ENCODE data around the gene PPIL4.
A peak's percentile ranks its signal among the peaks of the same experiment; 100 is the strongest.
"Not testable (repeated sequence)": the region's sequence is repeated elsewhere in the genome, so short reads cannot be mapped to it uniquely, and the experiment has no call there.

The PPIL4 gene

GRCh38 chr6:149467265-149467664, 78.6 kb downstream of the PPIL4 start:
- H3K79me1 ChIP-seq (ENCODE audit: low read depth, low read length): no peaks in the 10 kb centered on the region
- H3K23ac ChIP-seq (ENCODE audit: low read depth, low read length, poor library complexity): no peak overlapping the region

GRCh38 chr6:149464411-149464810, 81.4 kb downstream of the PPIL4 start:
- Histone ChIP-seq H4K8ac (ENCODE audit: low read depth, low read length) (no peak overlapping the region), H3K18ac (ENCODE audit: low read length) (no peak overlapping the region), H3K9me3 (replicated peaks in 1 of 2; ENCODE audit: control insufficient read depth in 2 of 2, insufficient read depth in 1 of 2, low read depth in 1 of 2, low read length in 2 of 2) (no peaks in the 10 kb centered on the region), H3K27ac (replicated peaks; ENCODE audit: low read length) (no peak overlapping the region), H2BK15ac (ENCODE audit: low read length) (no peak overlapping the region), H4K91ac (ENCODE audit: low read depth, low read length, poor library complexity) (no peak overlapping the region), H3K9ac (ENCODE audit: low read depth, low read length, poor library complexity) (no peak overlapping the region), H2AK5ac (ENCODE audit: low read depth, low read length) (no peak overlapping the region), H3K36me3 (replicated peaks in 1 of 2; ENCODE audit: control insufficient read depth in 2 of 2, insufficient read depth in 2 of 2, low read length in 2 of 2) (no peaks in the 10 kb centered on the region), H2AFZ (ENCODE audit: low read length) (no peak overlapping the region), H3K27me3 (ENCODE audit: control insufficient read depth in 3 of 3, insufficient read depth in 3 of 3, low read depth in 1 of 3, low read length in 3 of 3) (no peaks in the 10 kb centered on the region), H2BK12ac (ENCODE audit: low read length) (no peak overlapping the region), H3K4me1 (ENCODE audit: control insufficient read depth in 2 of 2, insufficient read depth in 1 of 2, low read depth in 1 of 2, low read length in 2 of 2) (no peaks in the 10 kb centered on the region), H3K79me1 (ENCODE audit: low read depth, low read length) (no peaks in the 10 kb centered on the region), H3K4ac (ENCODE audit: low read length) (no peak overlapping the region), H3K23ac (ENCODE audit: low read depth, low read length, poor library complexity) (no peak overlapping the region), H2BK5ac (ENCODE audit: low read length) (peak overlapping the region; percentile 80), H3K4me3 (ENCODE audit: low read length in 2 of 2) (no peak overlapping the region), H3K4me2 (ENCODE audit: insufficient read depth, low read length, poor library complexity, severe bottlenecking) (no peak overlapping the region), H2BK120ac (ENCODE audit: low read depth, low read length) (no peak overlapping the region), H3K14ac (ENCODE audit: low read length) (no peak overlapping the region)
- DNase-seq (ENCODE audit: low spot score): no peak
- no CpG with 5 or more reads among the region's 8 CpGs for WGBS, 2 donors (ENCODE audit: extremely low coverage in 2 of 2, insufficient read length in 2 of 2, insufficient replicate concordance in 1 of 2)

More at GRCh38 chr6:149467265-149467664, 78.6 kb downstream of the PPIL4 start:
- H3K14ac ChIP-seq (ENCODE audit: low read length): no peak overlapping the region
- H3K18ac ChIP-seq (ENCODE audit: low read length): no peak overlapping the region
- no peak overlapping the region for H2AFZ ChIP-seq (ENCODE audit: low read length)
- H2BK12ac ChIP-seq (ENCODE audit: low read length): no peak overlapping the region
- no peak overlapping the region for H2BK15ac ChIP-seq (ENCODE audit: low read length)
- no peak overlapping the region for H2BK5ac ChIP-seq (ENCODE audit: low read length)
- no peak overlapping the region for H3K4me2 ChIP-seq (ENCODE audit: insufficient read depth, low read length, poor library complexity, severe bottlenecking)
- H3K4ac ChIP-seq (ENCODE audit: low read length): no peak overlapping the region
- no peak overlapping the region for H2AK5ac ChIP-seq (ENCODE audit: low read depth, low read length)
- H4K91ac ChIP-seq (ENCODE audit: low read depth, low read length, poor library complexity): no peak overlapping the region
- H2BK120ac ChIP-seq (ENCODE audit: low read depth, low read length): no peak overlapping the region
- H3K27me3 ChIP-seq (ENCODE audit: control insufficient read depth in 3 of 3, insufficient read depth in 3 of 3, low read depth in 1 of 3, low read length in 3 of 3): no peaks in the 10 kb centered on the region
- H3K27ac ChIP-seq (replicated peaks; ENCODE audit: low read length): no peak overlapping the region
- no peak overlapping the region for H4K8ac ChIP-seq (ENCODE audit: low read depth, low read length)
- no peak for DNase-seq (ENCODE audit: low spot score)
- no peaks in the 10 kb centered on the region for H3K4me1 ChIP-seq (ENCODE audit: control insufficient read depth in 2 of 2, insufficient read depth in 1 of 2, low read depth in 1 of 2, low read length in 2 of 2)
- H3K4me3 ChIP-seq (ENCODE audit: low read length in 2 of 2): no peak overlapping the region
- no peak overlapping the region for H3K9ac ChIP-seq (ENCODE audit: low read depth, low read length, poor library complexity)
- H3K36me3 ChIP-seq (replicated peaks in 1 of 2; ENCODE audit: control insufficient read depth in 2 of 2, insufficient read depth in 2 of 2, low read length in 2 of 2): no peaks in the 10 kb centered on the region
- no CpG with 5 or more reads among the region's 4 CpGs for whole genome bisulfite sequencing, 2 donors (ENCODE audit: extremely low coverage in 2 of 2, insufficient read length in 2 of 2, insufficient replicate concordance in 1 of 2)
- H3K9me3 ChIP-seq (replicated peaks in 1 of 2; ENCODE audit: control insufficient read depth in 2 of 2, insufficient read depth in 1 of 2, low read depth in 1 of 2, low read length in 2 of 2): no peaks in the 10 kb centered on the region

DNA sequence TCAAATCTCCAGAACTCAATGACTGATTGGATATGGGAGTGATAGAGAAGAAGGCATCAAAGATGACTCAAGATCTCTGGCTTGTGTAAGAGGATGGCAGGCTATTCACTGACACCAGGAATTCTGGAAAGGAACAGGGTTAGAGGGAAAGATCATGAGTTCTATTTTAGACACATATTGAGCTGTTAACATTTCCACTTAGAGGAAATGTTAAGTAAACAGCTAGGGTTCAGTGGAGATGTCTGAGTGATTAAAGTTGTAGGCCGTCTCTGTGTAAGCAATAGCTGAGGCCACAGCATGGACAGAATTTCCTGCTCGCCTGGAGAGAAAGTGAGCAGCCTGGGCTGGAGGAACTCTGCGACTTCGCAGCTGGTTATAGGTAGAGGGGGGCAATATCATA, 82.1 kb downstream of the PPIL4 start:
- no peak overlapping the region for H4K91ac ChIP-seq (ENCODE audit: low read depth, low read length, poor library complexity)
- no peak overlapping the region for H2AFZ ChIP-seq (ENCODE audit: low read length)
- H3K4me3 ChIP-seq (ENCODE audit: low read length in 2 of 2): no peak overlapping the region
- no CpG with 5 or more reads among the region's 4 CpGs for WGBS, 2 donors (ENCODE audit: extremely low coverage in 2 of 2, insufficient read length in 2 of 2, insufficient replicate concordance in 1 of 2)
- H2BK15ac ChIP-seq (ENCODE audit: low read length): no peak overlapping the region
- H3K23ac ChIP-seq (ENCODE audit: low read depth, low read length, poor library complexity): no peak overlapping the region
- no peak overlapping the region for H3K4ac ChIP-seq (ENCODE audit: low read length)
- no peaks in the 10 kb centered on the region for H3K27me3 ChIP-seq (ENCODE audit: control insufficient read depth in 3 of 3, insufficient read depth in 3 of 3, low read depth in 1 of 3, low read length in 3 of 3)
- H3K36me3 ChIP-seq (replicated peaks in 1 of 2; ENCODE audit: control insufficient read depth in 2 of 2, insufficient read depth in 2 of 2, low read length in 2 of 2): no peaks in the 10 kb centered on the region
- H2BK5ac ChIP-seq (ENCODE audit: low read length): no peak overlapping the region
- H3K4me1 ChIP-seq (ENCODE audit: control insufficient read depth in 2 of 2, insufficient read depth in 1 of 2, low read depth in 1 of 2, low read length in 2 of 2): no peaks in the 10 kb centered on the region
- H3K18ac ChIP-seq (ENCODE audit: low read length): no peak overlapping the region
- no peak overlapping the region for H2BK120ac ChIP-seq (ENCODE audit: low read depth, low read length)
- no peak overlapping the region for H3K27ac ChIP-seq (replicated peaks; ENCODE audit: low read length)
- H3K4me2 ChIP-seq (ENCODE audit: insufficient read depth, low read length, poor library complexity, severe bottlenecking): no peak overlapping the region
- H3K9me3 ChIP-seq (replicated peaks in 1 of 2; ENCODE audit: control insufficient read depth in 2 of 2, insufficient read depth in 1 of 2, low read depth in 1 of 2, low read length in 2 of 2): no peaks in the 10 kb centered on the region
- H3K9ac ChIP-seq (ENCODE audit: low read depth, low read length, poor library complexity): no peak overlapping the region
- H3K79me1 ChIP-seq (ENCODE audit: low read depth, low read length): no peaks in the 10 kb centered on the region
- no peak overlapping the region for H4K8ac ChIP-seq (ENCODE audit: low read depth, low read length)
- no peak for DNase-seq (ENCODE audit: low spot score)
- no peak overlapping the region for H3K14ac ChIP-seq (ENCODE audit: low read length)
- H2BK12ac ChIP-seq (ENCODE audit: low read length): no peak overlapping the region
- no peak overlapping the region for H2AK5ac ChIP-seq (ENCODE audit: low read depth, low read length)

DNA sequence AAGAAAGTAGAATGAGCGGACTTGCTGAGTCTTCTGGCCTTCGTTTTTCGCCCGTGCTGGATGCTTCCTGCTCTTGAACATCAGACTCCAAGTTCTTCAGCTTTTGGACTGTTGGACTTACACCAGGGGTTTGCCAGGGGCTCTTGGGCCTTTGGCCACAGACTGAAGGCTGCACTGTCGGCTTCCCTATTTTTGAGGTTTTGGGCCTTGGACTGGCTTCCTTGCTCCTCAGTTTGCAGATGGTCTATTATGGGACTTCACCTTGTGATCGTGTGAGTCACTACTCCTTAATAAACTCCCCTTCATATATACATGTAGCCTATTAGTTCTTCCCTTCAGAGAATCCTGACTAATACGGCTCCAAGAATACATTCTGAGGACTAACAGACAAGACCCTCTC, 83.1 kb downstream of the PPIL4 start:
- DNase-seq (ENCODE audit: low spot score); H2BK5ac ChIP-seq (ENCODE audit: low read length): not testable (repeated sequence)

More for the DNA sequence above, 83.1 kb downstream of the PPIL4 start:
- not testable (repeated sequence) for H3K4ac ChIP-seq (ENCODE audit: low read length); H3K27me3 ChIP-seq (ENCODE audit: control insufficient read depth in 3 of 3, insufficient read depth in 3 of 3, low read depth in 1 of 3, low read length in 3 of 3); H3K9ac ChIP-seq (ENCODE audit: low read depth, low read length, poor library complexity); H2AK5ac ChIP-seq (ENCODE audit: low read depth, low read length); H3K27ac ChIP-seq (replicated peaks; ENCODE audit: low read length); H3K4me1 ChIP-seq (ENCODE audit: control insufficient read depth in 2 of 2, insufficient read depth in 1 of 2, low read depth in 1 of 2, low read length in 2 of 2); H3K14ac ChIP-seq (ENCODE audit: low read length); H3K9me3 ChIP-seq (replicated peaks in 1 of 2; ENCODE audit: control insufficient read depth in 2 of 2, insufficient read depth in 1 of 2, low read depth in 1 of 2, low read length in 2 of 2); H2BK120ac ChIP-seq (ENCODE audit: low read depth, low read length); H3K36me3 ChIP-seq (replicated peaks in 1 of 2; ENCODE audit: control insufficient read depth in 2 of 2, insufficient read depth in 2 of 2, low read length in 2 of 2); H4K8ac ChIP-seq (ENCODE audit: low read depth, low read length); H3K4me3 ChIP-seq (ENCODE audit: low read length in 2 of 2); H4K91ac ChIP-seq (ENCODE audit: low read depth, low read length, poor library complexity); H2BK15ac ChIP-seq (ENCODE audit: low read length); H2BK12ac ChIP-seq (ENCODE audit: low read length); H3K18ac ChIP-seq (ENCODE audit: low read length); H3K79me1 ChIP-seq (ENCODE audit: low read depth, low read length); H3K4me2 ChIP-seq (ENCODE audit: insufficient read depth, low read length, poor library complexity, severe bottlenecking); H2AFZ ChIP-seq (ENCODE audit: low read length); H3K23ac ChIP-seq (ENCODE audit: low read depth, low read length, poor library complexity)
- WGBS, 2 donors (ENCODE audit: extremely low coverage in 2 of 2, insufficient read length in 2 of 2, insufficient replicate concordance in 1 of 2): no CpG with 5 or more reads among the region's 7 CpGs
